OCI-LY3 (cell line): ENCODE data around the gene ENO1.

ENCODE experiments used
- H2AFZ ChIP-seq: fragments of 200-600, 300-600 bp; shearing (Covaris generic); 2 replicates; pipeline ENCODE4 v1.6.0; 2014; ENCODE audit warnings: antibody characterized with exemption, low read depth, low read length
- H3K27ac ChIP-seq: fragments of 200-600, 300-600 bp; sonication (generic); 2 replicates; pipeline ENCODE4 v1.5.1; 2014; ENCODE audit warnings: mild to moderate bottlenecking, low read length, moderate library complexity, mixed read lengths
- H3K27me3 ChIP-seq: fragments of 200-600, 300-600 bp; sonication (generic); 2 replicates; pipeline ENCODE4 v1.6.1; 2014; ENCODE audit warnings: low read depth, low read length, mixed read lengths
- H3K36me3 ChIP-seq: fragments of 200-600, 300-600 bp; sonication (generic); replicated peaks from 2 replicates; pipeline ENCODE3; 2014; ENCODE audit warnings: low read depth, low read length, mixed read lengths
- H3K4me1 ChIP-seq: fragments of 300-600, 200-600 bp; sonication (generic); 2 replicates; pipeline ENCODE4 v1.6.1; 2014; ENCODE audit warnings: low read length, mixed read lengths
- H3K4me2 ChIP-seq: fragments of 200-600, 300-600 bp; sonication (generic); 2 replicates; pipeline ENCODE4 v1.6.1; 2014; ENCODE audit warnings: low read length, mixed read lengths
- H3K4me3 ChIP-seq: fragments of 300-600, 200-600 bp; sonication (generic); 2 replicates; pipeline ENCODE4 v1.5.1; 2014; ENCODE audit warnings: antibody characterized with exemption, mild to moderate bottlenecking, low read length, moderate library complexity
- H3K79me2 ChIP-seq: fragments of 300-600, 200-600 bp; shearing (Covaris generic); 2 replicates; pipeline ENCODE4 v1.6.1; 2014; ENCODE audit warnings: mild to moderate bottlenecking, low read length, mixed read lengths
- H3K9ac ChIP-seq: fragments of 300-600, 200-600 bp; shearing (Covaris generic); 2 replicates; pipeline ENCODE4 v1.6.0; 2014; ENCODE audit warnings: mild to moderate bottlenecking, low read length, moderate library complexity
- H3K9me3 ChIP-seq: fragments of 200-600, 300-600 bp; shearing (Covaris generic); 2 replicates; pipeline ENCODE4 v1.6.1; 2014; ENCODE audit warnings: low read length, mixed read lengths; ENCODE audit not compliant: insufficient read depth
- H4K20me1 ChIP-seq: fragments of 200-600, 300-600 bp; sonication (generic); 2 replicates; pipeline ENCODE4 v1.6.1; 2016; ENCODE audit warnings: low read length, mixed read lengths; ENCODE audit not compliant: insufficient read depth
- EZH2phosphoT487 ChIP-seq: fragments of 200-600 bp; shearing (Covaris generic); IDR thresholded peaks from 2 replicates; pipeline ENCODE4 v1.6.1; 2018; ENCODE audit warnings: antibody characterized with exemption, mixed run types, low read depth
- TF ChIP-seq, protein P1 (sequence below): fragments of 200-600, 300-600 bp; sonication (generic); IDR thresholded peaks from 2 replicates; pipeline ENCODE4 v1.5.1; 2014; ENCODE audit warnings: antibody characterized with exemption, low read length, low read depth

Gene ENO1

DNA sequence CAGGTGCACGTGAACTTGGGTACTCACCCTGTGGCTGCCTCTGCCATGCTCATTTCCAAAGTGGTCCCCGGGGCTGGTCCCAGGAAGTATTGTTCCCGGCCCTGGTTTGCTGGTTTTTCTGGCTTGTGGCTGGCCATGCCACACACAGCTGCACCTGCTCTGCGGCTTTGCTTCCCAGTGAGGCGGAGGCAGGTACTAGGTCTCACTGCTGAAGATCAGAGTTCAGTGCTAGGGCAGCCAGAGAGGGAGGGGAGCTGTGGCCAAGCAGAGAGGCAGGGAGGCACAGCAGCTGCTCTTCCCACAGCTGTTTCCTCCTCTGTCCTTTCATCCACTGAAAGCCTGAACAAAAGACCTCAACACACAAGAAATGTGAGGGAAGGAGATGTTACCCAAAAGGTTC is 30.5 kb downstream of the ENO1 start:
- no peaks in the 10 kb centered on the region for H4K20me1 ChIP-seq
- no peaks in the 10 kb centered on the region for H3K9me3 ChIP-seq
- H3K4me2 ChIP-seq = no peak overlapping the region
- H3K79me2 ChIP-seq = no peaks in the 10 kb centered on the region
- H3K36me3 ChIP-seq = no peaks in the 10 kb centered on the region
- no peaks in the 10 kb centered on the region for H3K27me3 ChIP-seq
- no peak overlapping the region for H3K27ac ChIP-seq
- no peak overlapping the region for H2AFZ ChIP-seq
- H3K4me3 ChIP-seq = no peak overlapping the region
- H3K4me1 ChIP-seq = 0 out of 2 replicates have a peak, but pooled peaks cover 2% of the 10 kb centered on the region
- no peak overlapping the region for H3K9ac ChIP-seq
- TF ChIP-seq, protein P1, sequence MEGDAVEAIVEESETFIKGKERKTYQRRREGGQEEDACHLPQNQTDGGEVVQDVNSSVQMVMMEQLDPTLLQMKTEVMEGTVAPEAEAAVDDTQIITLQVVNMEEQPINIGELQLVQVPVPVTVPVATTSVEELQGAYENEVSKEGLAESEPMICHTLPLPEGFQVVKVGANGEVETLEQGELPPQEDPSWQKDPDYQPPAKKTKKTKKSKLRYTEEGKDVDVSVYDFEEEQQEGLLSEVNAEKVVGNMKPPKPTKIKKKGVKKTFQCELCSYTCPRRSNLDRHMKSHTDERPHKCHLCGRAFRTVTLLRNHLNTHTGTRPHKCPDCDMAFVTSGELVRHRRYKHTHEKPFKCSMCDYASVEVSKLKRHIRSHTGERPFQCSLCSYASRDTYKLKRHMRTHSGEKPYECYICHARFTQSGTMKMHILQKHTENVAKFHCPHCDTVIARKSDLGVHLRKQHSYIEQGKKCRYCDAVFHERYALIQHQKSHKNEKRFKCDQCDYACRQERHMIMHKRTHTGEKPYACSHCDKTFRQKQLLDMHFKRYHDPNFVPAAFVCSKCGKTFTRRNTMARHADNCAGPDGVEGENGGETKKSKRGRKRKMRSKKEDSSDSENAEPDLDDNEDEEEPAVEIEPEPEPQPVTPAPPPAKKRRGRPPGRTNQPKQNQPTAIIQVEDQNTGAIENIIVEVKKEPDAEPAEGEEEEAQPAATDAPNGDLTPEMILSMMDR = no peak
- TF ChIP-seq EZH2phosphoT487 = no peak

DNA sequence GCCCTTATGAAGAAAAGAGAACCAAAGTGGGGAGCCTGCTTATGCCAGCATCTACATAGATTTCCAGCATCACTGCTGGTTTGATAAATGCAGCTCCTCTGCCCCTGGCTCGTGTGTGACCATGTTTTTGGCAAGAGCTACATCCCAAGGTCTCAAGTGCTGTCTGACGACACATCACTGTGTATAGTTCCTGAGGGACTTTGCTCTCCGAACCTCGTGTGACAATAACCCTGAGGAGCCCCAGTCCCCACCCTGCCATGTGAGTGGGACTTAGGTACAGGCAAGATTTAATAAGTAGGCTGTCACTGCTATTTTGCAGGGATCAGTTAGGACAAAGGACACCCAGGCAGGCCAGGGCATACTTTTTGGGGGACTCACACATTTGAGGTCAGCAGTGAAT is 32.2 kb downstream of the ENO1 start:
- Histone ChIP-seq H3K36me3 (no peaks in the 10 kb centered on the region), H4K20me1 (no peaks in the 10 kb centered on the region), H3K4me1 (0 out of 2 replicates have a peak, but pooled peaks cover 2% of the 10 kb centered on the region), H2AFZ (no peak overlapping the region), H3K79me2 (no peaks in the 10 kb centered on the region), H3K27ac (no peak overlapping the region), H3K4me2 (no peak overlapping the region), H3K9ac (no peak overlapping the region), H3K4me3 (no peak overlapping the region), H3K27me3 (no peaks in the 10 kb centered on the region), H3K9me3 (no peaks in the 10 kb centered on the region)
- no peak for TF ChIP-seq EZH2phosphoT487
- TF ChIP-seq, protein P1 = no peak

DNA sequence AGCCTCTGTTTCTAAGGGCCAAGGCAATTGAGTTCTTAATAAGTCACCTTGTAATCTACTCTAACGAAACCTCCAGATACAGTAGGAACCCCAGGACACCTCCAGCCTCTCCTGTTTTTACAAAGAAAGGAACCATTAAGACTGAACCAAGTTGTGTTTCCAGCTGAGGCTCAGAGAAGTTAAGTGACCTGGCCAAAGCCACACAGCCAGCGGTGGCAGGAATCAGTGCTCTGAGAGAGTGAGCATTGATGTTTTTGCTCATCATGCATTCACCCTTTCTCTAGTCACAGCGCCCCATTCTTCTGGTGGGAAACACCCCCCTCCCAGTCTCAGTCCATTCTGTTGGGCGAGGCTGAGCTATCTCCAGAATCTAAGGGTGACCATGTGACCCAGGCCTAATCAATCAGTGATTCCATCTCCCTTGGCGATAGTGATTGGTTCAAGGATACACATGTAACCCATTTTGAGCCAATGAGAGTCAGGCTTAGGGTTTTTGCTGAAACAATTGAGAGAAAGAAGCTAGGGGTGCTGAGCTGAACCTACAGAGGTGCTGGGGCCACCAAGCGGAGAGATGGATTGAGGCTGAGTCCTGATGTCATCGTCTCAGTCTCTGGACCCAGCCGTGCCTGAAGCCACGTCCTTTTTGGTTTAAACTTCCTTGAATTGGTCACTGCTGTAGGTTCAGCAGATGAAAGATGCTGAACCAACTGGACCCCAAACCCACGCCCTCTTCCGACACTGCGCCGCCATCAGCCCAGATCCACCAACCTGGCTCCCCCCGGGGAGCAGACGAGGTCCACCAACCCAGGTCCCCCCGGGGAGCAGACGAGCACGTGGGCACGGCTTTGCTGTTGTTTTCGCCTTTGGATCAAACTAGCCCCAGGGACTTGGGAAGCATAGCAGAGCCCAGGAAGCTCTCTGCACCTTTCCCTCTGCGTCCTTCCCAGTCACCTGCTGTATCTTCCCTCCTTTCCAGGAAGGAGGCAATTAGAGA is 33.1 kb downstream of the ENO1 start:
- H2AFZ ChIP-seq = no peak overlapping the region
- H3K4me2 ChIP-seq = no peak overlapping the region
- 0 out of 2 replicates have a peak, but pooled peaks cover 2% of the 10 kb centered on the region for H3K4me1 ChIP-seq
- H3K27ac ChIP-seq = no peak overlapping the region
- no peaks in the 10 kb centered on the region for H4K20me1 ChIP-seq
- H3K27me3 ChIP-seq = no peaks in the 10 kb centered on the region
- TF ChIP-seq, protein P1 = no peak
- no peak for TF ChIP-seq EZH2phosphoT487
- no peaks in the 10 kb centered on the region for H3K36me3 ChIP-seq
- H3K9ac ChIP-seq = no peak overlapping the region
- H3K79me2 ChIP-seq = no peaks in the 10 kb centered on the region
- H3K9me3 ChIP-seq = no peaks in the 10 kb centered on the region
- no peak overlapping the region for H3K4me3 ChIP-seq

DNA sequence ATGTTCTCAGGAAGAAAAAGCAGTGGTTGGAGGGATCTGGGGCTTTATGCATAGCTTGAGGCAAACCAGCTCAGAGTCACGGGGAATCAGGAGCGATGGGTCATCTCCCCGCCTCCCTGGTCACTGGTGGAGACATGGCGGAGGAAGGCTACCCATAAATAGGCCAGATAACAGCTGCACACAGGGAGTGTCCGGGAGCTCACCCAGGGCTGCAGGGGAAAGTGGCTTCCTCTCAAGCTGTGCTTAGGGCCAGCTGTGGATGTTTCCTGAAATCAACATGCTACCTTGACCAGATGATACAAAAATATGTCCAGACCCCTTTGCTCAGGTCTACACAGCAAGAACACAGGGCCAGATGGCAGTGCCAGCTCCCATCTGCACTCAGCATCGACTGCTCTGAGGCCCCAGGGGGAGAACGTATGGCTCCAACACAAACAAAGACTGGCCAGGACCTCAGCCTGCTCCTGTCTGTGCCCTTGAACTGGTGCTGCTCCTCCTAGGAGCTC is 33.9 kb downstream of the ENO1 start:
- no peak overlapping the region for H3K27ac ChIP-seq
- no peak overlapping the region for H2AFZ ChIP-seq
- no peaks in the 10 kb centered on the region for H4K20me1 ChIP-seq
- no peak overlapping the region for H3K4me3 ChIP-seq
- H3K27me3 ChIP-seq = no peaks in the 10 kb centered on the region
- TF ChIP-seq EZH2phosphoT487 = no peak
- TF ChIP-seq, protein P1 = no peak
- no peaks in the 10 kb centered on the region for H3K79me2 ChIP-seq
- no peak overlapping the region for H3K4me2 ChIP-seq
- 0 out of 2 replicates have a peak, but pooled peaks cover 2% of the 10 kb centered on the region for H3K4me1 ChIP-seq
- no peaks in the 10 kb centered on the region for H3K9me3 ChIP-seq
- H3K36me3 ChIP-seq = no peaks in the 10 kb centered on the region
- H3K9ac ChIP-seq = no peak overlapping the region
